K562 (cell line): ENCODE data around the gene RCOR2. TPM values are rescaled to one million over a fixed set of nuclear protein-coding genes. Genes with fewer than 3 reads are reported as not detected.

Experiments
- ATAC-seq: fragments of 200-7000 bp; cut with Tn5 transposase; 3 replicates; pipeline ENCODE4 v1.9.1; 2020; ENCODE audit warnings: moderate library complexity
- BruUV-seq: library from RNA; stranded (reverse); fragments of 400-500 nt; replicated peaks from 2 replicates; lab custom pipeline; 2021; lab: Mats Ljungman, UMichigan
- CTCF ChIA-PET: fragments of 300-600 bp; formaldehyde crosslinking; extraction: SDS; loops from one replicate; lab custom pipeline; 2021; ENCODE audit warnings: low intra/inter-chr PET ratio; lab: Yijun Ruan, JAX
- POLR2A ChIA-PET: fragments of 300-600, 350-650 bp; sonication (Branson Sonifier 250); formaldehyde crosslinking; extraction: SDS; loops from one replicate; lab custom pipeline; 2021; ENCODE audit warnings: antibody characterized with exemption, inconsistent platforms; lab: Yijun Ruan, JAX
- DNase-seq, 4 experiments: peaks; one replicate each; pipeline versions ENCODE4 v3.0.0 to v3.0.0-alpha.2; 2011 to 2018; ENCODE audit warnings: low spot score in 3 of 4, mixed read lengths in 3 of 4; ENCODE audit errors: extremely low read depth in 1 of 4
- FAIRE-seq: peaks from 2 replicates; lab custom pipeline; 2011; peaks lifted over from hg19 to GRCh38; lab: Jason Lieb, UNC
- H2AFZ ChIP-seq: 2 replicates; pipeline ENCODE4 v1.6.0; 2011; ENCODE audit warnings: low read depth, low read length, control low read depth, inconsistent platforms
- H3K27ac ChIP-seq: fragments of 200-600 bp; 3 replicates; pipeline ENCODE4 v1.8.0; 2011; ENCODE audit warnings: low read depth, mild to moderate bottlenecking, control low read depth, inconsistent platforms, low read length, moderate library complexity, mixed read lengths; ENCODE audit errors: extremely low read depth
- H3K27me3 ChIP-seq, 2 experiments: fragments of 300-600 bp in 1 of 2; 2 replicates in 1 of 2; 3 replicates in 1 of 2; pipeline versions ENCODE4 v1.6.0 to v1.8.0; 2011; ENCODE audit warnings: inconsistent platforms in 2 of 2, low read length in 2 of 2, mild to moderate bottlenecking in 1 of 2, mixed read lengths in 1 of 2, moderate library complexity in 1 of 2; ENCODE audit not compliant: control insufficient read depth in 2 of 2, insufficient read depth in 2 of 2
- H3K36me3 ChIP-seq: fragments of 300-600 bp; 3 replicates; pipeline ENCODE4 v1.8.0; 2011; ENCODE audit warnings: mild to moderate bottlenecking, low read length, inconsistent platforms; ENCODE audit not compliant: control insufficient read depth, insufficient read depth
- H3K4me1 ChIP-seq, 2 experiments: fragments of 200-600 bp in 1 of 2; replicated peaks in 1 of 2; 2 replicates in 1 of 2; 3 replicates in 1 of 2; pipeline versions ENCODE4 v1.5.1 to v1.8.0; 2011; ENCODE audit warnings: inconsistent platforms in 2 of 2, low read length in 2 of 2, mild to moderate bottlenecking in 1 of 2, mixed read lengths in 1 of 2, moderate library complexity in 1 of 2; ENCODE audit not compliant: control insufficient read depth in 2 of 2, insufficient read depth in 2 of 2
- H3K4me2 ChIP-seq: 2 replicates; pipeline ENCODE4 v1.6.1; 2011; ENCODE audit warnings: low read length, control low read depth, inconsistent platforms, mixed read lengths; ENCODE audit not compliant: insufficient read depth
- H3K4me3 ChIP-seq: fragments of 200-600 bp; sonication (generic), shearing (Covaris generic); 2 replicates; pipeline ENCODE4 v1.5.1; 2016; ENCODE audit warnings: control low read depth, inconsistent platforms
- H3K79me2 ChIP-seq: fragments of 200-600 bp; 3 replicates; pipeline ENCODE4 v1.8.0; 2011; ENCODE audit warnings: low read length, inconsistent platforms; ENCODE audit not compliant: control insufficient read depth, insufficient read depth
- H3K9ac ChIP-seq, 2 experiments: 2 replicates each; pipeline versions ENCODE4 v1.6.0 to v1.6.1; 2011; ENCODE audit warnings: low read depth in 2 of 2, low read length in 2 of 2, control low read depth in 1 of 2, inconsistent platforms in 1 of 2, mild to moderate bottlenecking in 1 of 2, mixed read lengths in 1 of 2; ENCODE audit not compliant: insufficient read depth in 1 of 2
- H3K9me1 ChIP-seq: one replicate; pipeline ENCODE4 v1.6.0; 2011; ENCODE audit warnings: inconsistent platforms, mild to moderate bottlenecking, low read length, moderate library complexity; ENCODE audit not compliant: control insufficient read depth, insufficient read depth
- H3K9me3 ChIP-seq: replicated peaks from 2 replicates; pipeline ENCODE4 v1.5.1; 2011; ENCODE audit warnings: low read depth, low read length, inconsistent platforms; ENCODE audit not compliant: control insufficient read depth, insufficient read depth
- H4K20me1 ChIP-seq: replicated peaks from 2 replicates; pipeline ENCODE4 v1.6.1; 2011; ENCODE audit warnings: low read length, inconsistent platforms, mixed read lengths; ENCODE audit not compliant: control insufficient read depth, insufficient read depth
- CTCF ChIP-seq, 3 experiments: IDR thresholded peaks in 2 of 3; conservative IDR thresholded peaks in 1 of 3; 2 replicates each; pipeline ENCODE4 v1.5.1; 2011 to 2012; ENCODE audit warnings: low read length in 3 of 3, mild to moderate bottlenecking in 3 of 3, control low read depth in 2 of 3, improper control_type of control experiment in 1 of 3, inconsistent platforms in 1 of 3, low read depth in 1 of 3, mixed read lengths in 1 of 3, moderate library complexity in 1 of 3; ENCODE audit not compliant: insufficient read depth in 2 of 3
- RAD21 ChIP-seq, 2 experiments: fragments of 250-450 bp in 1 of 2; fragments of 450-650 bp in 1 of 2; sonication (Bioruptor Pico) in 1 of 2; formaldehyde crosslinking in 1 of 2; IDR thresholded peaks in 1 of 2; conservative IDR thresholded peaks in 1 of 2; 2 replicates each; pipeline versions ENCODE4 v1.4.0 to v1.8.0; 2020 to 2022; ENCODE audit warnings: mild to moderate bottlenecking in 2 of 2, moderate library complexity in 1 of 2
- ZNF696 ChIP-seq: fragments of 250-450 bp; sonication (Bioruptor Pico); conservative IDR thresholded peaks from 2 replicates; pipeline ENCODE4 v1.4.0; 2020; ENCODE audit warnings: mild to moderate bottlenecking, moderate library complexity
- WGBS: fragments of 100-300 bp; shearing (Covaris generic); methylation state at CpG from one replicate; pipeline ENCODE4 v1.1.6; 2016; ENCODE audit warnings: low coverage, mixed read lengths; ENCODE audit not compliant: insufficient coverage; ENCODE audit errors: missing lambda C conversion rate; 5-methylcytosine and 5-hydroxymethylcytosine counted together
- in situ Hi-C: fragments of 300-500 bp; cut with MboI; formaldehyde crosslinking; loops from 4 replicates; pipeline ENCODE4 v1.15.0; 2018; ENCODE audit warnings: inconsistent platforms, mixed read lengths
- intact Hi-C: fragments of 100-400 bp; cut with micrococcal nuclease; formaldehyde crosslinking; loops from 2 replicates; pipeline ENCODE4 v1.14.2; 2022
- polyA plus RNA-seq, 8 experiments: library from polyadenylated mRNA; depleted of rRNA in 4 of 8; stranded (reverse) in 5 of 8; unstranded in 3 of 8; fragments of >200 nt; fragmentation: Nextera tagmentation in 2 of 8; fragmentation: Illumina TruSeq in 1 of 8; extraction: Ambion mirVana in 2 of 8; extraction: Trizol in 1 of 8; gene quantifications; 2 replicates each; pipeline versions ENCODE4 v1.2.1 to v1.2.3, GENCODE V29; 2011 to 2014; ENCODE audit warnings: inconsistent platforms in 1 of 8, missing spikeins in 1 of 8
- total RNA-seq, 7 experiments: library from RNA; depleted of rRNA in 6 of 7; stranded (reverse); fragments of >200 nt in 6 of 7; fragmentation: Illumina TruSeq in 2 of 7; extraction: Trizol in 2 of 7; gene quantifications; 2 replicates each; pipeline versions ENCODE4 v1.2.1 to v1.2.3, GENCODE V29; 2011 to 2021; ENCODE audit warnings: low replicate concordance in 1 of 7

RCOR2 gene
- total and polyA plus RNA-seq, 9 of the 15 experiments (the other 6 are each of a cell fraction or from before 2014, with no cell fraction given): 0.04 to 6.5 (median 2.5) TPM; not detected in 1

GRCh38 chr11:63901660-63902059, 15.3 kb downstream of the RCOR2 start:
- intact Hi-C loops: no loop called here
- POLR2A ChIA-PET: no interaction called here
- no peak for DNase-seq

More at GRCh38 chr11:63901660-63902059, 15.3 kb downstream of the RCOR2 start:
- H3K9ac ChIP-seq: no peak overlapping the region
- H3K27ac ChIP-seq: no peak overlapping the region
- H3K4me1 ChIP-seq: peaks cover 0 to 3% of the 10 kb centered on the region in 2 experiments; a peak in 1 of 5 replicates
- H3K27me3 ChIP-seq: no peaks in the 10 kb centered on the region
- no peak overlapping the region for H3K4me3 ChIP-seq
- CTCF ChIA-PET: interaction anchor here (0.6 kb wide), 3 partner anchors 131 to 323 kb away, joined by 4 read pairs; no protein-coding TSS in a partner anchor
- in situ Hi-C loops: no loop called here
- ATAC-seq (peak; percentile 61), FAIRE-seq (peak; percentile 40)
- H2AFZ ChIP-seq: no peak overlapping the region
- H3K79me2 ChIP-seq: no peaks in the 10 kb centered on the region
- 72% methylated on average over 2 of the region's 3 CpGs for WGBS
- H3K36me3 ChIP-seq: peaks cover 95% of the 10 kb centered on the region; the same call in 2 of the 3 replicates
- no peaks in the 10 kb centered on the region for H3K9me1 ChIP-seq
- TF ChIP-seq ZNF696 (CRISPR knock-in tag) (no peak), RAD21 (CRISPR knock-in tag; conservative IDR thresholded peaks at IDR 0.05 in 1 of 2, IDR thresholded peaks at IDR 0.05 in 1 of 2) (peak in 1 of 2 experiments; percentile 28; a peak in 2 of 4 replicates), CTCF (IDR thresholded peaks at IDR 0.05 in 2 of 3, conservative IDR thresholded peaks at IDR 0.05 in 1 of 3; ENCODE audit: insufficient read depth in 2 of 3, low read depth in 1 of 3, low read length in 3 of 3) (peak; percentile 35 to 36 (median 36); a peak in 4 of 6 replicates)
- no peaks in the 10 kb centered on the region for H3K9me3 ChIP-seq
- H3K4me2 ChIP-seq: no peak overlapping the region
- no TSS peak for BruUV-seq
- peaks cover 11% of the 10 kb centered on the region; the same call in 1 of the 2 replicates for H4K20me1 ChIP-seq
